GM21381 (cell line): ENCODE data around the gene WDFY2.
A peak's percentile ranks its signal among the peaks of the same experiment; 100 is the strongest.

Experiments used
- ATAC-seq: cut with Tn5 transposase; IDR thresholded peaks from one replicate; pipeline ENCODE4 v1.9.1; 2021; ENCODE audit warnings: mild to moderate bottlenecking, moderate library complexity; ENCODE audit not compliant: unreplicated experiment

Gene WDFY2

DNA sequence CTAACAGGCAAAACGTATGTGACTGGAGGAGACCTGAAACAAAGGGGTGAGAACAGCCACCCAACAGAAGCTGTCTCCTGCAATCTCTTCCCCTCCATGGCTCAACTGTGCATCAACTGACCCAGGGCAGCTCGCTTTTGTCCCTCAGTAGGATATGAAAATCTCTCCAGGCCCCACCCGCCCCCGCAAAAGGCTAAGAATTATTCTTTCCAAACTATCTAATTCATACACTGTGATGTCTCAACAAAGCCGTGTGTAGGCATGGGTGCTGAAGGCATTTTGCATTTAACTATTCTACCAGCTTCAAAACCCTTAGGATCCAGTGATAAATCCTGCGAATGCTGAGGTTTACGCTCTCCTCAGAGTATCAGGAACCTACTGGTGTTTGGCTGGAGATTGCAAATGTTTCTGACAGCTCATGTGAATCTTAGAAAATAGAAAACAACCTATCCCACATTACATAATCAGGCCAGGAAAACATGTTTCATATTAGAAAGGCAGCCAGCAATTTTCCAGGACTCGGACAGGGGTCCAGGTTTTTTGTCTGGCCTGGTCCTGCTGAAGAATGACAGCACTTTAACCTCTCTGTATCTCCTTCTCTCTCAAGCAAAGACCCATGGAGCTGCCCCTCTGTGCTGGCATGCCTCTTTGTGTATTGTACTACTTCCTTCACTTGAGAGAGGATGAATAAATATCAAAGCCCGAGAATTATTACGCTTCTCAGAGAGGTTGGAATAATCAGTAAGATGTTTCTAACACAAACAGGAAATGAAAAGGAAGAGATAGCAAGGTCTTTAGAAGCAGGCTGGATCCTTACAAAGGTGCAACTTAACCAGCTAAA is 202.4 kb downstream of the WDFY2 start:
- ATAC-seq: no peak

DNA sequence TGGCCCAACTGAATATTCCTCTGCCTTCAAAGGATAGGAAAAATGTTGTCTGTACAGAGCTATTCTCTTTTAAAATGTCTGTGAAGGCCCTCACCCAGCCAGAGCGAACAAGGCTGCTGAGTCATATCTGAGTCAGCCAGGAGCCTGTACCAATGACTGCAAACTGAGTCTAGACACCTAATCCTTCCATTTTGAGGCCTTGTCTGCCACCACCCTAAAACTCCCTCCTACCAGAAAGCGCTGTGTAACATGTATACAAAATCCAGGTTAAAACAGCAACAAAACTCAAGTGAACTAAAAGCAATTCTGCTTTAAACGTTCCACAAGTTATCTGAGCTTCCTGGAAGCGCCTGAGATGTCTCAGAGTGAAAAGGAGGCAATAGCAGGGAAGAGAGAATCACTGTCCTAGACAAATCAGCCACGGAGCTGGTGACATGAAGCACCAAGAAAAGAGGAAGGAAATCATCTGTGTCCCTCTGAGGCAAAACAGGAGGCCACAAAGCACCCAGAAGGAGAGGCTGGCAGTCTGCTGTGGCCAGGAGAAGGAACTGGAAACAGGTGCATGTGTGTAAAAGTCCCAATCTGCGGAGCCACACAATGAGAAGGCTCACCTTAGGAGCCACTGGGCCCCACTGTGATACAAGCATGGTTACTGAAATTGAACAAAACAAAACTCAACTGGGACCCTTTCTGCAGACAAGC is 209.5 kb downstream of the WDFY2 start:
- ATAC-seq: peak; percentile 42

DNA sequence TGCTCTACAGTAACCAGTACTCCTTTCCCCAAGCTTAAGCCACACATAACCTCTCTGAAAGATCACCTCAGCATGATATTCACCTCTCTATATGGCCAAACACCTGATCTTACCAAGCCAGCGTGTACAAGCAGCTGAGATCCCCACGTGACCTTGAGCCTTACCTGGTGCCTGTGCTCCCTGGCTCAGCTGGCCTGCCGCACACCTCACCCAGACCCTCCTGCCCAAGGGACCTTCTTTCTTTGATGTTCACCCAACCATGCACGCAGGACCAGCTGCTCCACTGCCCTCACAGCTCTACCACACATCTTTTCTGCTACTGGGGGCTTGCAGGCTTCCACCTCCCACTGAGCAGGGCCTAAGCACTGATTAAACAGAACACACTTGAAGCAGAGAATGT is 210.7 kb downstream of the WDFY2 start:
- no peak for ATAC-seq

DNA sequence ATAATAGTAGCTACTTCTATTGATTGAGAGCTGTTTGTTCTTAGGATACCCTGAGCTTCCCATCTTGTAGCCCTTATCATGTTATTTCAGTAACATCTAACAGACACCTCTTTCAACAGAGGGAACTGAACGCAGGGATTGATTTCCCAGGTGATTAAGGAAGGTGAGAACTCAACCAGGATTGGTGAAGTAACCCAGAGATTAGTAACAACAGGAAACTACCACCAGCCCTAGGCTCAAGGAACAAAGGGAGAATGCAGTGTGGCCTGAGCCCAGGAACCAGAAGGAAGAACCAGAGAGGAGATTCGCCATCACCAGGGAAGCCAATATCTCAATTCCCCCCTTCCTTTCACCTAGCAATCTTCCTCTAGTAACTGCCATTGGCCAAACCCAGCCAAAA is 211.2 kb downstream of the WDFY2 start:
- no peak for ATAC-seq

DNA sequence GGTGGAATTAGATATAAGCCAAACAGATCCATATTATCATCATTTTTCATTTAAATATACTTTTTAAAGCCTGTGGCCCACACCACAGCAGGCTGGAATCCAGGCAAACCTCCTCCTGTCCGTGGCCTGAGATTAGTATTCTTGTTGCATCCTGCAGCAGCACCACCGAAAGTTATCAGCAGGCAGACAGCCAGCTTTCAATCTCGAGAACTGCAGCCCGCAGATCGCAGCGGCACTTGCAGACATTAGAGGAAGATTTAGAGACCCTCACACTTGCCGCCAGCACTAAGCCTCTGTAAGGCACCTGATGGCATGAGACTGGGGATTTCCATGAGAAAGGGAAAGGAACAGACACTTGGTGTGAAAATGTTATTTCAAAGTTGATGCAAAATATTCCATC is 212.3 kb downstream of the WDFY2 start:
- ATAC-seq: no peak

DNA sequence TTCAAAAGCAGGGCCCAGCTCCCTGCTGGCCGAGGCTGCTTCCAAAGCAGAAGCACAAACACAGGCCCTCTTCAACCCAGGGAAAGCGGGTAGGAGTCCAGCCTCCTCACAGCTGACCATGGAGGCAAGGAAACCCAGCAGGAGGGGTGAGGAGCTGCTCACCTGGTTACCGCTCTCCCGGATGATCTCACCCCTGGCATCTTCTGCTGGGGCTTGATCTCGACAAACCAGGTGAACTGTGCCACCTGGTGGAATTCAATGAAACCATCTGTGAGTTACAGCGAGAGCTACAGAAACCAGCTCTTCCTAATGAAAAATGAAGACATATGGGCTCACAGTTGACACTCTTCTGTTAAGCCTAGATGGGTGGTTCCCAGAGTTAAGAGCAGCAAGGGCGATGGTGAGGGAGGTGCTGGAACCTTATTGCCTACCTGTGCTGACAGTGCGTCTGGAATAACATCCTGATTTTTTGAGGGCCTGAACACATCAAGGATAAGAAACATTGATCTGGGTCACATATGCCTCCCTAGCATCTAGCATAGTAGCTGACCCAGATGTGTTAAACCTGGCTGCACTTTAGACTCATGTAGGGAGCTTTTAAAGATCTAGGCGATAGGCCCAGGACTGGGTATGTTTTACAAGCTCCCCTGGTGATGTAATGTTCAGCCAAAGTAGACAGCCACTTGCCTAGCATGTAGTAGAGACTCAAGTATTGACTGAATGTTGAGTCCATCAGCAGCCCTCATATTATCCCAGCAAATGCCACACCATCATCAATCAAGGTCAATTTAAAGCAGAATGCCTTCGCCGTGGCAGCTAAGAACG is 213.6 kb downstream of the WDFY2 start:
- ATAC-seq: no peak

DNA sequence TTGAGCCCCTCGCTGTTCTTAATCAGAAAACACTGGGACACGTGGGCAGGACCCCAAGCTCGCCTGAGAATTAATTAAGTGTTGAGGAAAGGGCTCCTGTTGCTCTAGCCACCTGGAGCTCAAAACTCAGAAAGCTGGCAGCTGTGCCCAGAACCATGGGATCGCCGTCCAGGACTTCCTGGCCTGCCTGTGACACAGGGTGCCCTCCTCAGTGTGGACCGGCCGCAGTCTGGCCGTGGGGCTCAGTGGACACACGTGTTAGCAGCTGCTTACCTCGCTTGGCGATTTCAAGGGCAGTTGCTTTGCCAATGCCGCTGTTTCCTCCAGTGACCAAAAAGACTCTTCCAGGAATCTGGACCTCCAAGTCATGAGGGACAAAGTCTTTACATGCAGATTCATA is 215.0 kb downstream of the WDFY2 start:
- no peak for ATAC-seq

DNA sequence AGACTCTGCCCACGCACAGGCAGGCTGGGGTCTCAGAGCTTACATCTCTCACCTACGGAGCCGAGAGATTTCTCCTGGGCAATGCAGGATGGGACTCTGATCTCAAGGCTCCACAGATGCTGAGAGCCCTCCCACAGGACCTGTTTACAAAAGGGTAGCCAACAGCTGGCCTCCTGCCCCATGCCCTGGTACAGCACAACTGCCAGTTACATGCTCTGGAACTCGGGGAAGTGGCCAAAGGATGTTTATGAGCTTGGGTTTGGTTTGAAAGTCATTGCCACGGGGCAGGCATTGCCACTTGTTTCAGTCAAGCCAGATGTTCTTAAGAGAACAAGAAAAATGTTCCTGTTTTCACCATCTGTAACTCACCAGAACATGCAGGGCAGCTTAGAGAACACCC is 216.2 kb downstream of the WDFY2 start:
- ATAC-seq: no peak

DNA sequence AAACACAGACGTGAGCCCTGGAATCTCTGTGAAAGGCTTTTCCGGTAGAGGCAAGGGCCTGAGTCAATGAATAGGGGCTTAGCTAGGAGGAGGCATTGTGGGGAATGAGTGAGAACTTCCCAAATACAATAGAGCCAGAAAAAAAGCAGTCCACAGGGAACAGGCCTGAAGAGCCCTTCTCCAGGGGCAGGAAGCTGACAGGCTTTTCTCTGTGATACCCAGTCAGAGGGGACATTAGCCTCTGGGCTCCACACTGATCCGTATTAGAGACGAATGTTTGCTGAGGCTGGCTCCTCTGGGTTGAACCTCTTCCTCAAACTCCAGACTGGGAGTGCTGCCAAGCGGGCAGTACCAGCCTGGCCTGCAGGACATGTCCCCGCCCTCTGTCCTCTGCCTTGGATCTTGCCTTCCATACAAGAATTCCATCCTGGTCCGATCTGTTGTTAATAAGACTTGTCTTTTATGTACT is 217.4 kb downstream of the WDFY2 start:
- ATAC-seq: no peak

DNA sequence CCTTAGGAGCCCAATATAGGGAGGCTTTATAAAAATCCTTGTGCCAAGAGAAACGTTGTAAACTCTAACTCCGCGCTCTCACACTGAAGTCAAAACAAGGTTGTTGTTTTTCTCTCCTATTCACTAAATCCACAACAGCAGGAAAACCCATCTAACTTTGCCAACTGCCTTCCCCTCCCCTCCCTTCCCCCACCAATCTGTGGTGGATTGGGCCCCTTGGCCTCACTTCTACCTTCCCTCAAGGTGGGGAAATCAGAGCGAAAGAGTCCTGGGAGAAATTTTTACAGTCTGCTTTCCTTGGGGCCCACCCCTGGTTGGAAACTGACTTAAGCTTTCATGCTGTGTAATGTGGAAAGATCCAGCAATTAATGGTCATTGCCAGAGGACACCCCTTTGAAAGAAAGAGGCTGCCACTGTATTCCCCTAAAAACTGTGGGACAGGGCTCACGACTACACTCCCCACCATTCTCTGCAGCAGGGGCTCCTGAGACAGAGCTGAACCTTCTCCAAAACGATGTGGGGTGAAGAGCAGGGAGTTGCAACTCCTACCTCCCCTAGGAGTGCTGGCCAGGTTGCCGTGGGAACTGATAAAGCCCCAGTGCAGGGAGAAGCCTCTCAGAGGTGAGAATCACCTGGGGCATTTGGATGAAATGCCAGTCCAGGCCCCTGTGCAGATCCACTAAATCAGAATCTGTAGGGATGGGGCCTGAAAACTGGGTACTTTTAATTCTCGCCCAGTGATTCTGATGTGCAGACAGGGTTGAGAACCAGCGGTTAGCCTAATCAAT is 218.6 kb downstream of the WDFY2 start:
- no peak for ATAC-seq

DNA sequence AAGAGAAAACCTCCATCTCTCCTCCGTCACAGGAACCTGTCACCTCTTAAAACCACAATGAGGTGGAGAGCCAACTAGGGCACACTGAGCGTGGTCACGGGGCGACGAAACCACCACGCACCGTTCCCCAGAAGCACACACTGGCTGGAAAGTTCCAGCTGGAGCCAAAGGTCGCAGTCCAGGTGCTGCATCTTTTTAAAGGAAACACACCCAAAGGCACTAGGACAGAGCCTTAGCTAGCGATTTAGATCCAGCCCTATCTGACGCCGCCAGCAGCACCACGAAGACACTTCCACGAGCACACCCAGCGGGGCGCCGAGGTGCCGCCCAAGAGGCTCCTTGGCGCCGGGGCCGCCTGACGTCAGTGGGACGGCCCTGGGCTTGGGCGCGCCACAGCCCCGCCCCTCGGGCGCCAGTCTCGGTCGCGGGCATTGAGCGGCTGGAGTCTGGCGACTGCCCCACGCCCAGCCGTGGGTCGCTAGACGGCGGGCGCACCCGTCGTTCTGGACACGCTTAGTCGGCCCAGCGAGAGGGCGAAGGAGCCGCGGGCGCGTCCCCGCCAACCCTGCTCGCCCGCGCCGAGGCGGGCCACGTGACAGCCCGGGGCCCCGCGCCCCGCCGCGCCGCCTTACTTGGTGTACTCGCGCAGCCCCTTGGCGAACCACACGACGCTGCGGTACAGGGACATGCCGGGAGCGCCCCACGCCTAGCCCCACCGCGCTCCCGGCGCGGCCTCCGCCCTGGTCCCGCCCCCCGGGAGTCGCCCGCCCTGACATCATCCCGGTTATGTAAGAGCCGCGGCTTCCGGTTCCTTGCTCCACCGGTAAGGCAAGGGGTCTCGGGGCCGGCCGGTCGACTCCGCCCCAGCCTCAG is 219.4 kb downstream of the WDFY2 start, which contains the start of gene DHRS12:
Gene DHRS12 (minus strand): TSS at position 742 of the 873 bp plus-strand sequence. CDS start 4,504 bp downstream, outside the sequence.
- peak; percentile 87 for ATAC-seq

DNA sequence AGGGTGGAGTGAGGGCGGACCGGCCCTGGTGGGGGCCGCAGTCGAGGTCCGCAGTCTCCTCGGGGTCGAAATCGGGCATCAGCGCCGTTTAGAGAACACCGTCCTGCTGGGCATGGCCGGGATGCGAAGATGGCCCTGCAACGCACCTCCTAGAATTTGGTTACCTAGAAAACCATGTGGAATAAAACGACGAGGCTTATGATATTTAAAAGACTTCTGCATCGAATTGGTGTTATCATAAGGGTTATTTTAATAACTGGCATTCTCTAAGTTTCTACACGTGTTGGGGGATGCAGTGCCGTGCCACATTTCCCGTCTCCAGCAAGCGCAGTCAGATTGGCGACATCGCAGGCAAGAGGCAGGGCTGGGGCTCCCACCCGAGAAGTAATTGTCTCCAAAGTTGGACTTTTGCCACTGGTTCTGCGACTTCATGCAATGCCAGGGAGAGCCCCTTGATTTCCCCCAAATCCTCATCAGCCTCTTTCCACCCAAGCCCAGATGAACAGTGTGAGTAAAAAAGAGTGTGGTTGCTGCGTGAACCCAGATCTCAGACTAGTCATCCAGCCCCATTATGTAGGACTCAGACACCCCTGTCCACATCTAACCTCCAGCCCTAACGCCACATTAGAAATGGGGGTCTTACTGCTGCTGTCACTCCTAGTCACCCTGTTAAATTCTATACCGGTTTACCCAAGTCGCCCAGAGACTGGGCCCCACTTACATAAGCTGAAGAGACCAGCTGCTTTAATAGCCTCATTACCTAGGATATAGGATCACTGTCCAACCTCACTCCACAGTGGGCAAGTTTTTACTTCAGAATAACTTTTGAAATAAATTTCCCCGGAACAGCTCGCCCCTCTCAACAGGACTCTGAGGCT is 220.3 kb downstream of the WDFY2 start:
- ATAC-seq: no peak

DNA sequence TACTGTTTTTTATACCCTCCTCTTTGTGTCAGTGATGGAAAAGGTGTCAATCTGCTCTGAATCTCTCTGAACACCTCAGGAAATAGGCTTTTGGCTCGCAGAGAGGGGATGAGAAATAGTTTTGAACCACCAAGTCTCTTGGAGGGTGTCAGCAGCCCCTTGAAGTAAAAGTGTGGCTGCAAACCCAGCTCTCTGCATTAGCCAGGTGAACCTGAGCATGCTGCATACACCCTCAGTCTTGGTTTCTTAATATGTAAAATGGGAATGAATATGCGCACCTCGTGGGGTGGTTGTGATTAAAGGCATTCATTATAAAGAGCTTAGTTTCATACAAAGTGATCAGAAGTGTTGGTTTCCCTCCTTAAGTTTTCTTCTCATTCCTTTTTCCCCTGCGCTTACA is 221.1 kb downstream of the WDFY2 start:
- ATAC-seq: no peak

DNA sequence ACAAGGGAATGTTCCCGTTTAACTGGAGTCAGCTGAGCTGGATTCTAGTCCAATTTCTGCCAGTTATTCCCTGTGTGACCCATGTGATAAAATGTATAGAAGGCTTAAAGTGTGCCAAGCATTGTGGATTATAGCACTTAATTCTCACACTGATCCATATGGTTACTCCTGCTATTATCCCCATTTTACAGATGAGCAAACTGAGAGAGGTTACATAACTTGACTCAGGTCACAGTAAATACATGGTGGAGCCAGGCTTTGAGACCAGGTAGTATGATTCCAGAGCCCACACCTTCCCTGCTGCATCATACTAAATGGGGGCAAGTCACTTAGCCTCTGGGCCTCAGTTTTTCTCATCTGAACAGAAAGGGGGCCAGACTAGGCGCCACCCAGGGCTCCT is 221.7 kb downstream of the WDFY2 start:
- no peak for ATAC-seq

DNA sequence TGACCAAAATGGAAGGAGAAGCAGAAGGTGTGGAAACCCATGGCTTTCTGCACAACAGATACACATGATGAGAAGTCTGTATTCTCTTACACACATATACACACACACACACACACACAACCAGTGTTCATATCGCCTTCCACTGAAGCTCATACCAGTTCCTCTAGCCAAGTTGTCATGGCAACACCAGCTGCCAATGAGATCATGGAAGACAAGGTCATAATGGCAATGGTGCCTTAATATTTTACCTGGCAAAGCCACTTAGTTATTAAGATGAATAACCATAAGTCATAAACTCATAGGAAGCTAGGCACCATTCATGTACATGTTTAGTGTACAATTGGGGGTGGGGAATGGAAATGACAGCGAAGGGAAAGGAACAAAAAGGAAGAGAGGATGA is 222.3 kb downstream of the WDFY2 start:
- ATAC-seq: no peak

DNA sequence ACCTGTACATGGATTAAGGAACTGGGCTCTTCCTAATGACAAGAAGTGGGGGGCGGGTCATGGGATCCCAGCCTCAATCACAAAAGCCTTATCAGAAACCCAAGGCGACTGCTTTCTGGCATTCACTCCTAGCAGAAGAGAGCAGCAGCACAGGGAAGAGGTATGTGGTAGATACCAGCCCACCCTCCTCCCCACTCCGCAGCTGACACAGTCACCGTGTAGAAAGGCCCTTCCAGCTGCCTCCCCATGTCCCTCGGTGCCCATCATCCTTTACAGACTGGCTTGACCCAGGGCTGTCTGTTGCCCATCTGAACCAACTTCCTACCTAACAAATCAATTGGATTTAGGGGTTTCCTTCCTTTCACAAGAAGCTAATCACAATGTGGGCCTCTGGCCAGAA is 222.8 kb downstream of the WDFY2 start:
- ATAC-seq: no peak

DNA sequence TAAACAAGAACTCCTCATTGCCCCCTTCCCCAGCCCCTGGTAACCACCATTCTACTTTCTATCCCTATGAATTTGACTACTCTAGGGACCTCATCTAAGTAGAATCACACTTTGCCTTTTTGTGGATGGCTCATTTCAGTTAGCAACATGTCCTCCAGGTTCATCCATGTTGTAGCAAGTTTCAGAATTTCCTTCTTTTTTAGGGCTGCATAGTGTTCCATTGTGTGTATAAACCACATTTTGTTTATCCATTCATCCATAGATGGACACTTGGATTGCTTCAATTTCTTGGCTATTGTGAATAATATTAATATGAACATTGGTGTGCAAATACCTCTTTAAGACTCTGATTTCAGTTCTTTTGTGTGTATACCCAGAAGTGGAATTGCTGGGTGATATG is 224.5 kb downstream of the WDFY2 start:
- no peak for ATAC-seq

DNA sequence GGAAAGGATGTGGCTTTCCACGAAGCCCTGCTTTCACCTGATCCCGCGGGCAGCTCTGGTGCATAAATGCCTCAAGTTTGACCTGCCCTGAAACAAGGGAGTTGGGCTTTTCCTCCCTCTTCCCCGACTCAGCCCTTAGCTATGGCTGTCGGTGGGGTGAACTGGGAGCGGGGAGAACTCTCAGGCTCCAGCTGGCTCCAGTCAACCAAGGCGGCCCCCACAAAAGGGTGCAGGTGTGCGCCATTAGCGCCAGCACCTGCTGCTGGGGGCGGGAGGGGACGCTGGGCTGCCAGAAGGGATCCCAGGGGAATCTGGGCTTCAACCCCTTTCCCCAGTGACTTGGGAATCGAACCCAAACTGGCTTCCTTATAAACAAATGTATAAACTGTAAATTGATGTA is 226.8 kb downstream of the WDFY2 start:
- no peak for ATAC-seq
